GM19328 (cell line): Measurements from ENCODE around the gene METTL14.

Source experiments
- ATAC-seq: cut with Tn5 transposase; IDR thresholded peaks from one replicate; pipeline ENCODE4 v1.9.1; 2021; ENCODE audit warnings: mild to moderate bottlenecking, moderate library complexity; ENCODE audit not compliant: unreplicated experiment

Gene METTL14

GRCh38 chr4:118756958-118757357, 71.8 kb downstream of the METTL14 start:
- ATAC-seq, result no peak

- ATAC-seq, result no peak
Measured at GRCh38 chr4:118757761-118758251, 72.6 kb downstream of the METTL14 start.

- ATAC-seq, result no peak
Measured at GRCh38 chr4:118758293-118758692, 73.1 kb downstream of the METTL14 start.

GRCh38 chr4:118759481-118759880, 74.3 kb downstream of the METTL14 start:
- ATAC-seq, result no peak

GRCh38 chr4:118760092-118760491, 74.9 kb downstream of the METTL14 start:
- ATAC-seq, result peak; percentile 40

- ATAC-seq, result peak; percentile 98
Measured at GRCh38 chr4:118760493-118760892, 75.3 kb downstream of the METTL14 start.

- no peak for ATAC-seq
Measured at GRCh38 chr4:118761397-118762016, 76.3 kb downstream of the METTL14 start.

GRCh38 chr4:118762155-118762554, 77.0 kb downstream of the METTL14 start:
- ATAC-seq, result no peak

GRCh38 chr4:118762730-118763477, 77.7 kb downstream of the METTL14 start:
- ATAC-seq, result no peak
